Spleen (tissue), 11 donors: ENCODE results near the gene DST. TPM values are rescaled to one million over a fixed set of nuclear protein-coding genes. Genes with fewer than 3 reads are reported as not detected.

Experiments used
- DNase-seq: peaks from one replicate; pipeline ENCODE4 v3.0.0-alpha.2; 2020
- H3K27ac ChIP-seq, 8 donors: fragments of 200-600 bp; sonication (generic) in 7 of 8; 1 replicate in 4 of 8; 2 replicates in 4 of 8; pipeline versions ENCODE4 v1.5.0 to v1.8.0; 2016 to 2021; ENCODE audit warnings: inconsistent platforms in 4 of 8, mild to moderate bottlenecking in 4 of 8, moderate library complexity in 1 of 8
- H3K27me3 ChIP-seq, 7 donors: fragments of 200-600 bp; sonication (generic) in 6 of 7; replicated peaks in 1 of 7; 1 replicate in 4 of 7; 2 replicates in 3 of 7; pipeline versions ENCODE4 v1.5.0 to v1.8.0; 2016 to 2021; ENCODE audit warnings: inconsistent platforms in 3 of 7, mild to moderate bottlenecking in 1 of 7
- H3K36me3 ChIP-seq, 6 donors: fragments of 200-600 bp; sonication (generic) in 5 of 6; 1 replicate in 4 of 6; 2 replicates in 2 of 6; pipeline versions ENCODE4 v1.5.0 to v1.8.0; 2016 to 2021; ENCODE audit warnings: inconsistent platforms in 2 of 6
- H3K4me1 ChIP-seq, 6 donors: fragments of 200-600 bp; sonication (generic) in 5 of 6; 1 replicate in 3 of 6; 2 replicates in 3 of 6; pipeline versions ENCODE4 v1.5.0 to v1.8.0; 2016 to 2021; ENCODE audit warnings: inconsistent platforms in 3 of 6
- H3K4me3 ChIP-seq, 8 donors: fragments of 200-600 bp; sonication (generic) in 7 of 8; 1 replicate in 4 of 8; 2 replicates in 4 of 8; pipeline versions ENCODE4 v1.5.0 to v1.8.0; 2016 to 2021; ENCODE audit warnings: inconsistent platforms in 4 of 8, mild to moderate bottlenecking in 4 of 8, moderate library complexity in 2 of 8
- H3K9me3 ChIP-seq, 8 donors: fragments of 200-600 bp; sonication (generic) in 7 of 8; 1 replicate in 4 of 8; 2 replicates in 4 of 8; pipeline versions ENCODE4 v1.5.0 to v1.8.0; 2016 to 2021; ENCODE audit warnings: inconsistent platforms in 4 of 8
- POLR2A ChIP-seq, 3 donors: fragments of 450-650 bp; IDR thresholded peaks; one replicate each; pipeline ENCODE4 v1.5.1; 2017; ENCODE audit warnings: antibody characterized with exemption in 3 of 3, mild to moderate bottlenecking in 1 of 3
- POLR2AphosphoS5 ChIP-seq, 3 donors: sonication (generic); formaldehyde crosslinking; IDR thresholded peaks; one replicate each; pipeline ENCODE4 v1.5.1; 2017; ENCODE audit warnings: antibody characterized with exemption in 3 of 3
- WGBS, 5 donors: extraction: QIAGEN DNeasy Blood & Tissue Kit in 3 of 5; methylation state at CpG; one replicate each; pipeline versions ENCODE4 v1.1.5 to v1.1.7; 2013 to 2018; 5-methylcytosine and 5-hydroxymethylcytosine counted together
- intact Hi-C: fragments of 100-400 bp; cut with DNase I; formaldehyde crosslinking; loops from one replicate; pipeline ENCODE4 v1.15.0; 2023; ENCODE audit warnings: low total_unique reads
- polyA plus RNA-seq, 3 donors: library from polyadenylated mRNA; stranded (reverse); fragments of 200-250 nt; gene quantifications; one replicate each; pipeline ENCODE4 v1.2.1, GENCODE V29; 2013
- total RNA-seq, 7 donors: library from RNA; depleted of rRNA in 3 of 7; stranded (reverse); fragments of >200 nt in 3 of 7; fragmentation: NEBNext Ultra II Directional in 4 of 7; extraction: Animal tissue kit (Norgen Biotek cat#: 25700) in 4 of 7; gene quantifications; one replicate each; pipeline versions ENCODE4 v1.1.0 to v1.2.1, GENCODE V29; 2016 to 2021
- TF ChIP-seq, protein P1 (sequence below), 11 experiments: fragments of 200-600 bp in 7 of 11; fragments of 450-650 bp in 4 of 11; sonication (generic) in 4 of 11; IDR thresholded peaks in 8 of 11; conservative IDR thresholded peaks in 3 of 11; 1 replicate in 7 of 11; 2 replicates in 4 of 11; pipeline versions ENCODE4 v1.4.0 to v1.8.0; 2016 to 2021; ENCODE audit warnings: antibody characterized with exemption in 11 of 11, inconsistent platforms in 4 of 11, mild to moderate bottlenecking in 1 of 11
- donor health status: healthy with polysubstance abuse.
- donor health status: DM: no; HTN: no; CAD: no; lungs with moderate emphysema.
- donor health status: DM: no; HTN: no; CAD: no.
- donor health status: Bipolar disorder and iron deficiency.
- donor health status: healthy.
- donor health status: DM: no; HTN: no; CAD: no.
- donor health status: DM: yes; HTN: yes; CAD: no.

DST gene
- total and polyA plus RNA-seq, 10 donors: 16.5 to 236 (median 156) TPM

DNA sequence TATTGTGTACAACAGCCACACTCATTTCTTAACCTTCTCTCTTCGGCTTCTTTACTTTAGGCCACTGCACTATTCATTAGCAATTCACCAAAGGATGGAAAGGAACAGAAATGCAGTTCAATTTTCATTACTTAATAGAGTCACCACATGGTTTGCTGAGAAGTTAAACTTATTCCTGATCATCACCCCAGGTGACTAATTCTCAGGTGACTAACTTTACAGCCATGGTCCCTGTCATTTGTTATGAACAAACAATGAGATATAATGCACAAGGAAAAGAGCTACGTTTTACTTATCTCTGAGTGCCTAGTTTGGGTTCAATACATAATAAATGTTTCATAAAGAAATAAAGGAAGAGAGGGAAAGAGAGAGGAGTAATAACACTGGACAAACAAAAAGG lies 45.8 kb upstream of the DST start:
- DNase-seq: no peak
- H3K27ac ChIP-seq: no peak overlapping the region
- no peak overlapping the region for H3K4me3 ChIP-seq
- H3K27me3 ChIP-seq: no peaks in the 10 kb centered on the region
- no peaks in the 10 kb centered on the region for H3K9me3 ChIP-seq
- WGBS, 5 donors: 73 to 92% (median 79%) methylated on average over 2 of the region's 2 CpGs
- intact Hi-C loops: no loop called here
- no peak for TF ChIP-seq POLR2AphosphoS5 (IDR thresholded peaks at IDR 0.05)
- TF ChIP-seq POLR2A (IDR thresholded peaks at IDR 0.05): no peak
- TF ChIP-seq, protein P1, sequence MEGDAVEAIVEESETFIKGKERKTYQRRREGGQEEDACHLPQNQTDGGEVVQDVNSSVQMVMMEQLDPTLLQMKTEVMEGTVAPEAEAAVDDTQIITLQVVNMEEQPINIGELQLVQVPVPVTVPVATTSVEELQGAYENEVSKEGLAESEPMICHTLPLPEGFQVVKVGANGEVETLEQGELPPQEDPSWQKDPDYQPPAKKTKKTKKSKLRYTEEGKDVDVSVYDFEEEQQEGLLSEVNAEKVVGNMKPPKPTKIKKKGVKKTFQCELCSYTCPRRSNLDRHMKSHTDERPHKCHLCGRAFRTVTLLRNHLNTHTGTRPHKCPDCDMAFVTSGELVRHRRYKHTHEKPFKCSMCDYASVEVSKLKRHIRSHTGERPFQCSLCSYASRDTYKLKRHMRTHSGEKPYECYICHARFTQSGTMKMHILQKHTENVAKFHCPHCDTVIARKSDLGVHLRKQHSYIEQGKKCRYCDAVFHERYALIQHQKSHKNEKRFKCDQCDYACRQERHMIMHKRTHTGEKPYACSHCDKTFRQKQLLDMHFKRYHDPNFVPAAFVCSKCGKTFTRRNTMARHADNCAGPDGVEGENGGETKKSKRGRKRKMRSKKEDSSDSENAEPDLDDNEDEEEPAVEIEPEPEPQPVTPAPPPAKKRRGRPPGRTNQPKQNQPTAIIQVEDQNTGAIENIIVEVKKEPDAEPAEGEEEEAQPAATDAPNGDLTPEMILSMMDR (IDR thresholded peaks at IDR 0.05 in 8 of 11, conservative IDR thresholded peaks at IDR 0.05 in 3 of 11): no peak
- H3K4me1 ChIP-seq: peaks cover 0 to 23% (median 16%) of the 10 kb centered on the region in 6 donors
- no peaks in the 10 kb centered on the region for H3K36me3 ChIP-seq

- Histone ChIP-seq H3K36me3 (no peaks in the 10 kb centered on the region), H3K4me1 (peaks cover 0 to 23% (median 16%) of the 10 kb centered on the region in 6 donors), H3K9me3 (no peaks in the 10 kb centered on the region), H3K27ac (no peak overlapping the region), H3K4me3 (no peak overlapping the region), H3K27me3 (no peaks in the 10 kb centered on the region)
- 81 to 97% (median 93%) methylated on average over 1 of the region's 1 CpG for WGBS, 5 donors
- intact Hi-C loops: no loop called here
- no peak for TF ChIP-seq POLR2AphosphoS5 (IDR thresholded peaks at IDR 0.05)
- TF ChIP-seq POLR2A (IDR thresholded peaks at IDR 0.05): no peak
- TF ChIP-seq, protein P1 (IDR thresholded peaks at IDR 0.05 in 8 of 11, conservative IDR thresholded peaks at IDR 0.05 in 3 of 11): no peak
- DNase-seq: no peak
Measured at GRCh38 chr6:56687551-56687950, 44.9 kb upstream of the DST start.

GRCh38 chr6:56686429-56686828 lies 43.7 kb upstream of the DST start:
- H3K36me3 ChIP-seq: no peaks in the 10 kb centered on the region
- TF ChIP-seq POLR2A (IDR thresholded peaks at IDR 0.05) (no peak), POLR2AphosphoS5 (IDR thresholded peaks at IDR 0.05) (no peak)
- TF ChIP-seq, protein P1 (IDR thresholded peaks at IDR 0.05 in 8 of 11, conservative IDR thresholded peaks at IDR 0.05 in 3 of 11): no peak
- H3K27me3 ChIP-seq: no peaks in the 10 kb centered on the region
- no peak overlapping the region for H3K27ac ChIP-seq
- H3K4me3 ChIP-seq: no peak overlapping the region
- intact Hi-C loops: no loop called here
- 83 to 97% (median 92%) methylated on average over 2 of the region's 2 CpGs for WGBS, 5 donors
- no peak for DNase-seq
- H3K4me1 ChIP-seq: peaks cover 0 to 23% (median 16%) of the 10 kb centered on the region in 6 donors
- H3K9me3 ChIP-seq: no peaks in the 10 kb centered on the region

GRCh38 chr6:56685994-56686393 lies 43.3 kb upstream of the DST start:
- TF ChIP-seq POLR2A (IDR thresholded peaks at IDR 0.05) (no peak), POLR2AphosphoS5 (IDR thresholded peaks at IDR 0.05) (no peak)
- TF ChIP-seq, protein P1 (IDR thresholded peaks at IDR 0.05 in 8 of 11, conservative IDR thresholded peaks at IDR 0.05 in 3 of 11): no peak
- 75 to 100% (median 87%) methylated on average over 2 of the region's 2 CpGs for WGBS, 5 donors
- Histone ChIP-seq H3K36me3 (no peaks in the 10 kb centered on the region), H3K4me3 (no peak overlapping the region), H3K27ac (no peak overlapping the region), H3K4me1 (peaks cover 0 to 23% (median 16%) of the 10 kb centered on the region in 6 donors), H3K9me3 (no peaks in the 10 kb centered on the region), H3K27me3 (no peaks in the 10 kb centered on the region)
- intact Hi-C loops: no loop called here
- DNase-seq: no peak
